H1 (cell line): ENCODE measurements around the gene SHISA7. TPM values are rescaled to one million over a fixed set of nuclear protein-coding genes. Genes with fewer than 3 reads are reported as not detected.

ENCODE experiments used
- CTCF ChIA-PET: fragments of 300-600 bp; sonication (Branson Sonifier 250); formaldehyde crosslinking; loops from one replicate; lab custom pipeline; 2021; ENCODE audit not compliant: partially characterized antibody; lab: Charles Lee
- POLR2A ChIA-PET: fragments of 300-600 bp; sonication (Branson Sonifier 250); formaldehyde crosslinking; loops from one replicate; lab custom pipeline; 2021; ENCODE audit warnings: inconsistent platforms; ENCODE audit not compliant: partially characterized antibody; lab: Charles Lee
- DNase-seq, 2 experiments: peaks; one replicate each; pipeline versions ENCODE4 v3.0.0 to v3.0.0-alpha.2; 2010 to 2022; ENCODE audit warnings: low spot score in 2 of 2, low read depth in 1 of 2, mixed read lengths in 1 of 2
- FAIRE-seq: peaks from 2 replicates; lab custom pipeline; 2011; peaks lifted over from hg19 to GRCh38; lab: Jason Lieb, UNC
- H2AFZ ChIP-seq: 2 replicates; pipeline ENCODE4 v1.8.1; 2012; ENCODE audit warnings: low read length, inconsistent platforms
- H2AK5ac ChIP-seq: 2 replicates; pipeline ENCODE4 v1.6.1; 2013; ENCODE audit warnings: low read depth, low read length
- H2BK120ac ChIP-seq: replicated peaks from 2 replicates; pipeline ENCODE3; 2013; ENCODE audit warnings: low read depth, low read length, inconsistent platforms
- H2BK12ac ChIP-seq: 2 replicates; pipeline ENCODE4 v1.6.1; 2013; ENCODE audit warnings: low read depth, low read length
- H2BK15ac ChIP-seq: 2 replicates; pipeline ENCODE4 v1.6.1; 2013; ENCODE audit warnings: low read length
- H2BK20ac ChIP-seq: 2 replicates; pipeline ENCODE4 v1.6.1; 2013; ENCODE audit warnings: low read length
- H2BK5ac ChIP-seq: 2 replicates; pipeline ENCODE4 v1.6.1; 2013; ENCODE audit warnings: low read depth, low read length
- H3K14ac ChIP-seq: 2 replicates; pipeline ENCODE4 v1.6.1; 2013; ENCODE audit warnings: inconsistent platforms; ENCODE audit not compliant: insufficient read length
- H3K18ac ChIP-seq: 2 replicates; pipeline ENCODE4 v1.6.1; 2013; ENCODE audit warnings: low read length; ENCODE audit errors: extremely low read depth
- H3K23ac ChIP-seq: 2 replicates; pipeline ENCODE4 v1.6.1; 2013; ENCODE audit warnings: inconsistent platforms; ENCODE audit not compliant: insufficient read length
- H3K23me2 ChIP-seq: 2 replicates; pipeline ENCODE4 v1.6.1; 2013; ENCODE audit warnings: low read depth, low read length
- H3K27ac ChIP-seq: 2 replicates; pipeline ENCODE4 v1.6.1; 2011; ENCODE audit warnings: low read depth, low read length, inconsistent platforms
- H3K27me3 ChIP-seq, 4 experiments: replicated peaks in 1 of 4; 1 replicate in 1 of 4; 2 replicates in 3 of 4; pipeline versions ENCODE4 v1.6.1 to v1.8.1; 2011 to 2013; ENCODE audit warnings: low read length in 3 of 4, mild to moderate bottlenecking in 3 of 4, inconsistent platforms in 2 of 4, mixed read lengths in 2 of 4, moderate library complexity in 1 of 4; ENCODE audit not compliant: control insufficient read depth in 3 of 4, insufficient read depth in 3 of 4; ENCODE audit errors: extremely low read depth in 1 of 4
- H3K36me3 ChIP-seq, 4 experiments: 2 replicates each; pipeline versions ENCODE4 v1.6.1 to v1.8.1; 2011 to 2013; ENCODE audit warnings: mild to moderate bottlenecking in 4 of 4, low read length in 3 of 4, moderate library complexity in 2 of 4, control low read depth in 1 of 4, inconsistent platforms in 1 of 4; ENCODE audit not compliant: insufficient read depth in 4 of 4, control insufficient read depth in 2 of 4
- H3K4ac ChIP-seq: replicated peaks from 2 replicates; pipeline ENCODE3; 2013; ENCODE audit warnings: low read length, low read depth, mixed read lengths, inconsistent platforms; ENCODE audit not compliant: insufficient read length
- H3K4me1 ChIP-seq, 4 experiments: replicated peaks in 1 of 4; 1 replicate in 1 of 4; 2 replicates in 3 of 4; pipeline versions ENCODE4 v1.6.1 to v1.8.1; 2011 to 2013; ENCODE audit warnings: low read length in 3 of 4, inconsistent platforms in 2 of 4, mixed read lengths in 1 of 4; ENCODE audit not compliant: insufficient read depth in 4 of 4, control insufficient read depth in 3 of 4
- H3K4me2 ChIP-seq, 2 experiments: 2 replicates each; pipeline versions ENCODE4 v1.6.1 to v1.8.1; 2011 to 2013; ENCODE audit warnings: low read depth in 2 of 2, low read length in 2 of 2, control low read depth in 1 of 2, inconsistent platforms in 1 of 2, mild to moderate bottlenecking in 1 of 2; ENCODE audit not compliant: insufficient read depth in 1 of 2
- H3K4me3 ChIP-seq, 4 experiments: fragments of 200-600, 300-600 bp in 1 of 4; sonication (generic), shearing (Covaris generic), sonication (Bioruptor Twin) in 1 of 4; 2 replicates each; pipeline versions ENCODE4 v1.5.1 to v1.8.1; 2011 to 2016; ENCODE audit warnings: low read length in 4 of 4, low read depth in 3 of 4, control low read depth in 2 of 4, inconsistent platforms in 2 of 4, mild to moderate bottlenecking in 2 of 4, mixed read lengths in 1 of 4, moderate library complexity in 1 of 4; ENCODE audit not compliant: insufficient read depth in 2 of 4; ENCODE audit errors: extremely low read depth in 1 of 4
- H3K56ac ChIP-seq: replicated peaks from 2 replicates; pipeline ENCODE3; 2013; ENCODE audit warnings: low read depth, mild to moderate bottlenecking, mixed read lengths, low read length, inconsistent platforms; ENCODE audit not compliant: insufficient read length
- H3K79me1 ChIP-seq: 2 replicates; pipeline ENCODE4 v1.6.1; 2013; ENCODE audit warnings: low read depth, low read length, control low read depth
- H3K79me2 ChIP-seq, 2 experiments: 2 replicates each; pipeline versions ENCODE4 v1.6.1 to v1.8.1; 2012 to 2013; ENCODE audit warnings: low read length in 2 of 2, mild to moderate bottlenecking in 2 of 2, inconsistent platforms in 1 of 2; ENCODE audit not compliant: insufficient read depth in 2 of 2, control insufficient read depth in 1 of 2
- H3K9ac ChIP-seq, 4 experiments: replicated peaks in 1 of 4; 1 replicate in 1 of 4; 2 replicates in 3 of 4; pipeline versions ENCODE4 v1.6.1 to v1.8.1; 2011 to 2013; ENCODE audit warnings: low read depth in 3 of 4, low read length in 3 of 4, control low read depth in 2 of 4, mild to moderate bottlenecking in 2 of 4, moderate library complexity in 2 of 4, inconsistent platforms in 1 of 4; ENCODE audit errors: extremely low read depth in 1 of 4
- H3K9me3 ChIP-seq, 2 experiments: 2 replicates each; pipeline versions ENCODE4 v1.6.1 to v1.8.1; 2012 to 2013; ENCODE audit warnings: mild to moderate bottlenecking in 2 of 2, moderate library complexity in 2 of 2, control low read depth in 1 of 2, inconsistent platforms in 1 of 2, low read depth in 1 of 2, low read length in 1 of 2, mixed read lengths in 1 of 2; ENCODE audit not compliant: insufficient read depth in 2 of 2
- H4K20me1 ChIP-seq, 2 experiments: replicated peaks in 1 of 2; 2 replicates each; pipeline versions ENCODE3 to v1.8.1; 2011 to 2013; ENCODE audit warnings: inconsistent platforms in 2 of 2, low read length in 2 of 2, mild to moderate bottlenecking in 1 of 2; ENCODE audit not compliant: insufficient read depth in 2 of 2, control insufficient read depth in 1 of 2
- H4K5ac ChIP-seq: 2 replicates; pipeline ENCODE4 v1.6.1; 2013; ENCODE audit warnings: low read length, low read depth, mixed read lengths, inconsistent platforms; ENCODE audit not compliant: insufficient read length
- H4K8ac ChIP-seq: 2 replicates; pipeline ENCODE4 v1.8.0; 2013; ENCODE audit warnings: mild to moderate bottlenecking, moderate library complexity, low read length, inconsistent platforms; ENCODE audit not compliant: insufficient read depth; ENCODE audit errors: extremely low read depth
- H4K91ac ChIP-seq: replicated peaks from 2 replicates; pipeline ENCODE3; 2013; ENCODE audit warnings: low read length, mixed read lengths, inconsistent platforms; ENCODE audit not compliant: insufficient read length
- CREB1 ChIP-seq: IDR thresholded peaks from 2 replicates; pipeline ENCODE4 v1.6.1; 2012; ENCODE audit warnings: inconsistent platforms
- KDM5A ChIP-seq: fragments of 200-600 bp; IDR thresholded peaks from 2 replicates; pipeline ENCODE4 v1.7.1; 2012; ENCODE audit warnings: mild to moderate bottlenecking, low read length, inconsistent platforms, mixed read lengths
- MAX ChIP-seq: IDR thresholded peaks from 2 replicates; pipeline ENCODE4 v1.6.1; 2012; ENCODE audit warnings: inconsistent platforms
- POLR2A ChIP-seq, 2 experiments: IDR thresholded peaks; 1 replicate in 1 of 2; 2 replicates in 1 of 2; pipeline ENCODE4 v1.6.1; 2011; ENCODE audit warnings: low read depth in 2 of 2, low read length in 2 of 2, mild to moderate bottlenecking in 2 of 2; ENCODE audit errors: control extremely low read depth in 1 of 2
- POLR2AphosphoS5 ChIP-seq: IDR thresholded peaks from 2 replicates; pipeline ENCODE4 v1.6.1; 2011; ENCODE audit warnings: low read depth, low read length
- RFX5 ChIP-seq: IDR thresholded peaks from 2 replicates; pipeline ENCODE4 v1.6.1; 2011; ENCODE audit warnings: low read depth, low read length, improper control_type of control experiment, borderline replicate concordance
- WGBS, 2 experiments: shearing (Covaris generic) in 1 of 2; methylation state at CpG; one replicate each; pipeline versions ENCODE4 v1.1.6 to v1.1.7; 2013 to 2015; ENCODE audit warnings: low lambda C conversion rate in 2 of 2, mixed read lengths in 2 of 2, inconsistent platforms in 1 of 2, low coverage in 1 of 2, missing lambda C conversion rate in 1 of 2; ENCODE audit not compliant: insufficient replicate concordance in 2 of 2, insufficient coverage in 1 of 2, insufficient read length in 1 of 2; ENCODE audit errors: extremely low coverage in 1 of 2, missing lambda C conversion rate in 1 of 2; 5-methylcytosine and 5-hydroxymethylcytosine counted together
- polyA plus RNA-seq, 7 experiments: library from polyadenylated mRNA; depleted of rRNA in 3 of 7; stranded (reverse) in 5 of 7; unstranded in 2 of 7; fragments of >200 nt in 5 of 7; fragments of 200-250 nt in 2 of 7; gene quantifications; 1 replicate in 5 of 7; 2 replicates in 1 of 7; 4 replicates in 1 of 7; pipeline versions ENCODE4 v1.2.1 to v1.2.3, GENCODE V29; 2011 to 2013; ENCODE audit warnings: missing spikeins in 2 of 7, mixed read lengths in 2 of 7
- total RNA-seq: library from RNA; stranded (reverse); fragmentation: NEBNext Ultra II Directional; extraction: Animal tissue kit (Norgen Biotek cat#: 25700); gene quantifications from 2 replicates; pipeline ENCODE4 v1.2.1, GENCODE V29; 2021

The SHISA7 gene
- total and polyA plus RNA-seq, 2 of the 8 experiments (the other 6 are each of a cell fraction or from before 2014, with no cell fraction given) = 0.76 to 1.0 TPM

- Histone ChIP-seq H2BK120ac (no peak overlapping the region), H3K14ac (no peak overlapping the region), H2BK20ac (no peak overlapping the region), H3K18ac (no peak overlapping the region), H2BK5ac (no peak overlapping the region), H4K5ac (no peak overlapping the region), H3K4me3 (no peak overlapping the region), H2AK5ac (no peak overlapping the region), H3K9me3 (0 out of 4 replicates have a peak, but pooled peaks cover 0 to 9% of the 10 kb centered on the region in 2 experiments), H3K79me1 (peaks cover 6% of the 10 kb centered on the region), H3K23me2 (peaks cover 13% of the 10 kb centered on the region; the same call in 1 of the 2 replicates), H3K4ac (no peak overlapping the region), H3K4me1 (peaks cover 0 to 3% (median 0%) of the 10 kb centered on the region in 4 experiments; a peak in 2 of 7 replicates), H3K79me2 (no peaks in the 10 kb centered on the region), H2BK15ac (no peak overlapping the region), H3K36me3 (no peaks in the 10 kb centered on the region), H3K56ac (no peak overlapping the region), H3K27ac (no peak overlapping the region), H4K8ac (no peak overlapping the region), H4K20me1 (peaks cover 2 to 14% of the 10 kb centered on the region in 2 experiments), H3K27me3 (peaks cover 0 to 2% (median 0%) of the 10 kb centered on the region in 4 experiments; a peak in 1 of 7 replicates), H2AFZ (no peak overlapping the region), H3K4me2 (no peak overlapping the region), H3K9ac (no peak overlapping the region), H4K91ac (no peak overlapping the region), H3K23ac (no peak overlapping the region), H2BK12ac (no peak overlapping the region)
- no peak for FAIRE-seq
- WGBS, 2 experiments = 85% methylated on average over 14 of the region's 14 CpGs; no CpG with 5 or more reads in 1 of the 2 experiments
- ChIA-PET CTCF (no interaction called here), POLR2A (interaction anchor here (0.6 kb wide), 1 partner anchor 25 kb away, joined by 3 read pairs; the partner anchor contains the start of gene UBE2S)
- TF ChIP-seq KDM5A (no peak), RFX5 (no peak), POLR2A (IDR thresholded peaks at IDR 0.05; ENCODE audit: control extremely low read depth in 1 of 2, low read depth in 2 of 2, low read length in 2 of 2) (no peak), POLR2AphosphoS5 (no peak), MAX (no peak), CREB1 (peak; percentile 80)
- DNase-seq = no peak
Measured at GRCh38 chr19:55432241-55432959, 10.7 kb downstream of the SHISA7 start.
